NK-92 (cell line): ENCODE measurements around the gene CLINT1.

Source experiments
- DNase-seq: peaks from one replicate; lab custom pipeline; 2025; ENCODE audit not compliant: unreplicated experiment; lab: John Stamatoyannopoulos, UW

Gene CLINT1

GRCh38 chr5:157821822-157822622, 36.9 kb downstream of the CLINT1 start:
- no peak for DNase-seq

GRCh38 chr5:157821405-157821804, 37.5 kb downstream of the CLINT1 start:
- no peak for DNase-seq

GRCh38 chr5:157820593-157821252, 38.2 kb downstream of the CLINT1 start:
- no peak for DNase-seq

- DNase-seq = no peak
Measured at GRCh38 chr5:157819502-157820115, 39.3 kb downstream of the CLINT1 start.

GRCh38 chr5:157818368-157818767, 40.6 kb downstream of the CLINT1 start:
- DNase-seq = no peak

GRCh38 chr5:157817928-157818327, 41.0 kb downstream of the CLINT1 start:
- no peak for DNase-seq

GRCh38 chr5:157817387-157817702, 41.6 kb downstream of the CLINT1 start:
- no peak for DNase-seq

- no peak for DNase-seq
Measured at GRCh38 chr5:157816682-157817386, 42.1 kb downstream of the CLINT1 start.

- DNase-seq = no peak
Measured at GRCh38 chr5:157812086-157812485, 46.9 kb downstream of the CLINT1 start.

GRCh38 chr5:157808043-157808442, 50.9 kb downstream of the CLINT1 start:
- DNase-seq = no peak

- no peak for DNase-seq
Measured at GRCh38 chr5:157802736-157803135, 56.2 kb downstream of the CLINT1 start.

GRCh38 chr5:157800137-157800536, 58.8 kb downstream of the CLINT1 start:
- DNase-seq = no peak

GRCh38 chr5:157799578-157799977, 59.4 kb downstream of the CLINT1 start:
- no peak for DNase-seq

- DNase-seq = no peak
Measured at GRCh38 chr5:157793301-157793700, 65.6 kb downstream of the CLINT1 start.

- DNase-seq = no peak
Measured at GRCh38 chr5:157785801-157786200, 73.1 kb downstream of the CLINT1 start.

- DNase-seq = no peak
Measured at GRCh38 chr5:157779221-157779620, 79.7 kb downstream of the CLINT1 start.

GRCh38 chr5:157778121-157778805, 80.7 kb downstream of the CLINT1 start:
- no peak for DNase-seq

GRCh38 chr5:157772127-157772526, 86.8 kb downstream of the CLINT1 start:
- DNase-seq = no peak

- no peak for DNase-seq
Measured at GRCh38 chr5:157770665-157771064, 88.3 kb downstream of the CLINT1 start.

GRCh38 chr5:157767689-157768088, 91.3 kb downstream of the CLINT1 start:
- no peak for DNase-seq

GRCh38 chr5:157766902-157767301, 92.0 kb downstream of the CLINT1 start:
- DNase-seq = no peak
